Nephron progenitor cell (in vitro differentiated cells): ENCODE measurements around the gene AAR2.

Source experiments
- DNase-seq: peaks from one replicate; pipeline ENCODE4 v3.0.0; 2021
- H3K27ac Mint-ChIP-seq: 2 replicates; pipeline ENCODE4 v1.8.0; 2021; ENCODE audit warnings: mild to moderate bottlenecking, moderate library complexity, mixed read lengths
- H3K27me3 Mint-ChIP-seq: 2 replicates; pipeline ENCODE4 v1.8.0; 2021; ENCODE audit warnings: mild to moderate bottlenecking, low read depth, mixed read lengths; ENCODE audit not compliant: poor library complexity
- H3K36me3 Mint-ChIP-seq: 2 replicates; pipeline ENCODE4 v1.8.0; 2021; ENCODE audit warnings: low read depth, mixed read lengths
- H3K4me1 Mint-ChIP-seq: 2 replicates; pipeline ENCODE4 v1.8.0; 2021; ENCODE audit warnings: mixed read lengths
- H3K4me3 Mint-ChIP-seq: 2 replicates; pipeline ENCODE4 v1.8.0; 2021; ENCODE audit warnings: mild to moderate bottlenecking, moderate library complexity, mixed read lengths
- H3K9me3 Mint-ChIP-seq: 2 replicates; pipeline ENCODE4 v1.8.0; 2021; ENCODE audit warnings: mild to moderate bottlenecking, moderate library complexity, mixed read lengths
- CTCF ChIP-seq: fragments of 200-600 bp; sonication (generic); IDR thresholded peaks from 2 replicates; pipeline ENCODE4 v1.5.0; 2021; ENCODE audit warnings: antibody characterized with exemption

Gene AAR2

DNA sequence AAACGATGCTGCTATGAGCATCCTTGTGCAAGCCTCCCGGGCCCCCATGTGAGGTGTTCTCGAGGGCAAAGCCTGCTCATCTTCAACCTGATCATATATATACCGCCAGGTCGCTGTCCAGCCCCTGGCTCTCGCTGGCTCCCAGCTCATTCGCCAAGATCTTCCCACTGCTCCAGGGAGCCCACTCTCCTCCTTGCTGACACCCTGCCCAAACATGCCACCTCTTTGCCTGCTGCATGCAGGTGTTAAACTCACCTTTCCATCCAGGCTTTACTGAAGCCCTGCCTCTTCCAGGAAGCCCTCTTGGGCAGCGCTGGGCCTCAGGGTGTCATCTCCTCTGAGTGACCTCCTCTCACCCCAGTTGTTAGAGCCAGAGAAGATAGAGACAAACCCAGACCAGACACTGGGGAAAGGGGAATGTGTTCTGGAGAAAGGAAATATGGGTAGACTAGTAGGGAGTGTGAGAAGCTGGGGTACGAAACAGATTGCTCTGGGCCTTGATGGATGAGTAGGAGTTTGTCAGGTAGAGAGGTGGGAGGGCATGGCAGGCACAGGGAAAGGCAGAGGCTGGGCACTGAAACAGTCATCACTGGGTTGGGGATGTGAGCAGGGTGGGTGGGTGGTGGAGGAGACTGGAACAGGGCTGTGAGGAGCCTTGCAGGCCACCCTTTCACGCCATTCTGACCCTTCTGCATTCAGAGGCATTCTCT, 68.7 kb downstream of the AAR2 start:
- no peak for DNase-seq

DNA sequence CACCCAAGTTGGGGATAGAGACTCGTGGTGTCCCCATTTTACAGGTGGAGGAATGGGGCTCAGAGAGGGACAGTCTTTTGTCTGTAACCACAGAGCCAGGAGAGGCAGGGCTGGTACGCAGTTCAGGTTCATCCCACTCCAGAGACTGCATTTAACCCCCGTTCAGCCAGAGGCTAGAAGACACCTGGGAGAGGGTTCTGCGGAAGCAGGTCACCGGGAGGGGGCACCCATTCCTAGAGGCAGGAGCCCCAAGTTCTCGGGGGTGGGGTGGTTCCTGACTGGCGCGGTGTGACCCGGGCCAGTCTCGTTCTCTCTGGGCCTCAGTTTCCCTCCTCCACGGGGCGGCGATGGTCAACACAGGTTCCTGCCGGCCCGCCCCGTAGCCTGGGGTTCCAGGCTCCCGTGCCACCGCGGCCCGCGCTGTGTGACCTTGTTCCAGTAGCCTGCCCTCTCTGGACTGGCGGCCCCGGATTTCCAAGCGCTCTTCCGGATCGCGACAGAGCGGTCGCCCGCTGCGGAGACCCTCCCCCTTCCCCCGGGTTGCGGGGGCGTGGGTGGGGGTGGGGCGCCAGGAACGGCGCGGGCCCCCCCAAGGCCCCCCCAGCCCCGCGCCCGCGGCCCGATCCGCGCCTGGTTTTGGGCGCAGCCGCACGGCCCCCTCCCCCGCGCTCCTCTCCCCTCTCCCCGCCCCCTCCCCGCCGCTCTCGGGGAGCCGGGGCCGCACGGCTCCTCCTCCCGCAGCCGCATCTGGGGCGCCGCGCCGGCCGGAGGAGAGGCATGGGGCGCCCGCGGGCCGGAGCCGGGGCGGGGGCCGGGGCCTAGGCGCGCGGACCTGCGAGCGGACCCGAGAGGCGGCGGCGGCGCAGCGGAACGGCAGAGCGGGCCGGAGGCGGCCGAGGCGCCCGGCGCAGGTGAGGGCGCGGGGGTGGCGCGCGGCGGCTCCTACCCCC, 69.6 kb downstream of the AAR2 start, which contains the start of gene DLGAP4:
TSS of gene DLGAP4 (plus strand) at position 738 of the 950 bp plus-strand sequence. CDS start 125,379 bp downstream, outside the sequence.
- H3K4me3 Mint-ChIP-seq, result peak within 1 kb of the TSS; percentile 76
- H3K27ac Mint-ChIP-seq, result no peak within 1 kb of the TSS
- peaks cover 95% of the 10 kb centered on the region for H3K27me3 Mint-ChIP-seq
- H3K36me3 Mint-ChIP-seq, result no peaks in the 10 kb centered on the region
- H3K9me3 Mint-ChIP-seq, result no peaks in the 10 kb centered on the region
- peak; percentile 63 for DNase-seq
- TF ChIP-seq CTCF, result no peak
- peaks cover 9% of the 10 kb centered on the region for H3K4me1 Mint-ChIP-seq

More for the DNA sequence above, 68.7 kb downstream of the AAR2 start:
- Mint-ChIP-seq H3K27me3 (peaks cover 95% of the 10 kb centered on the region), H3K9me3 (no peaks in the 10 kb centered on the region), H3K4me1 (peaks cover 9% of the 10 kb centered on the region), H3K4me3 (peak overlapping the region; percentile 76), H3K36me3 (no peaks in the 10 kb centered on the region), H3K27ac (no peak overlapping the region)
- no peak for TF ChIP-seq CTCF
